NCI-H226 (cell line): ENCODE measurements around the gene EEA1.
"Not testable (repeated sequence)": the region's sequence is repeated elsewhere in the genome, so short reads cannot be mapped to it uniquely, and the experiment has no call there.

Experiments
- DNase-seq: peaks from one replicate; pipeline ENCODE4 v3.0.0-alpha.2; 2015

The EEA1 gene

GRCh38 chr12:92794356-92794755 is 134.7 kb downstream of the EEA1 start:
- DNase-seq, result not testable (repeated sequence)

GRCh38 chr12:92786045-92786444 is 143.1 kb downstream of the EEA1 start:
- peak; percentile 41 for DNase-seq

GRCh38 chr12:92785563-92785950 is 143.5 kb downstream of the EEA1 start:
- no peak for DNase-seq

DNA sequence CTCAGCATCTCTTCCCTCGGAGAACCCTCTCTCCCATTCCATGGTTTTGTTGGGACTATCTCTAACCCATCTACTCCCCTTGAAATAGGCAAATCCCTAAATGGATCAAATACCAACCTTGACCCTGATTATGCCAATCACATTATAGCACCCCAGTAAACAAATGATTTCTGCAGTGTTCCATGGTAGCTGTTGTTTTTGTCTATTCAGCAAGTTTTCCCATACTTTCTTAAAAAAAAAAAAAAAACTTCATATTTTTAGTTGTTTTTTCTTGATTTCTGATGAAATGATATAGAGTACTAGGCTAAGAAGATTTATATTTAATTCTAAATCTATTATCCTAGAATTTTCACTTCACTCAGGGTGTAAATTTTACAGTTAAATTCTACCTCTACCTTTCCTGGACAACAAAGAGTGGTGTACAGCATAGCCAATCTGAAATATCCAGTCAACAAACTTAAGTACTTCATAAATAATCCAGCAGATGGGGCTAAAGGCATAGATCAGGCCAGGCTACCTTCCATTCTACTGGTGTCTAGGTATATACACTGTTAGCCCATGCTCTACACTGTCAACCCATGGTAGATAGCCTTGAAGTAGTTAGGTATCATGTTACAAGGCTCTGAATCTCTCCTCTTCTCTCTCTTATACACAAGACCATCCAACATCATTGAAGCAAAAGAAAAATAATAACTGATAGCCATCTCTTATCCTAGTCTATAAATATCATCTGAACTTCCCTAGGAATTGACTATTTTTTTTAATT is 144.1 kb downstream of the EEA1 start:
- DNase-seq, result peak; percentile 60

DNA sequence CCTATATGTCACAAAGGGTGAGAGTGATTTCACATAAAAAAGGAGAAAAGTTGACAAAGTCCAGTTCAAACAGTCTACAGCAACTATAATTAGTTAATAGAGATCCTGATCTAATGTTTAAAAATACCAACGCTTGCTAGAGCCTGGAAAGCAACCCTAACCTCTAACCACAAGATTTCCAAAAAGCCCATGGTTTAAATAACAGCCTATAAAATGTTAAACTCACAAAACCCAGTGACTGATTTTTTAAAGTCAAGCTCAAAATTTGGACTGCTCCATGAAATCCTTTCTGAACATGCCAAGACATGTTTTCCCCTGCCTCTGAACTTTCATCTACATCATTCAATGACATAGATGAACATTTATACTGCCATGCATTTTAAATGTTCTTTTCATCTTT is 144.7 kb downstream of the EEA1 start:
- DNase-seq, result no peak

GRCh38 chr12:92779902-92780301 is 149.2 kb downstream of the EEA1 start:
- DNase-seq, result no peak

DNA sequence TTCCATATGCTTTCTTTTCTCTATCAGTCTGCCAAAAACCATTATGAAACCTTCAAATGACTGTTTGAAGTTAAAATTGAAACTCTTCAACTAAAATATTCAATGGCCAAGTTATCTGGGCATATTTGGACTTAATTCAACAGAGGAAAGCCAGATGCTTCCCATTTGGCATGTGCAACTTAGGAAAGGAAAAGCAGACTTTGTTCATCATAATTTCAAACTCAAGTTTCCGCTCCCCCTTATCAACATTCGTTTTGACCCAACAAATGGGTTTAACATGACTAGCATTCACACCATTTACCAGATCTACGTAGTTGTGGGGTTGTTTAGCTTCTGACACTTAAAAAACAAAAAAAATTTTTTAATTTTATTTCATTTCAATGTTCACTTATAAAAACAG is 150.6 kb downstream of the EEA1 start:
- DNase-seq, result no peak

DNA sequence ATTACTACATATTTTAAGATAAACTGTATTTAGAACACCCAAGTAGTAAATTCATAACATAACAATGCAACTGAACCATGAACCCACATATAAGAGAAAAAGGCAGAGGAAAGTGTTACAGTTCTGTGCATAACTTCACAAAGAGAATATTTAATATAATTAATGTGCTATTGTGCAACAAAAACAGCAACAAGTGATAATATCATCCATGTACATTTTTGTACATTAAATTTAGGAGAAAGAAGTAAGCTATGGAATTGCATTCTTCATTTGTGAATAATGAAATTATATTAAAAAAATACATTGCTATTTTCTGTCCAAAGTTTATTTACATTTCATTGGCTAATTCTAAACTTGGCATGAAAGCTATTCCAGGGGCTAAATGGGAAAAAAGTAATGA is 153.7 kb downstream of the EEA1 start:
- DNase-seq, result no peak

GRCh38 chr12:92771001-92771400 is 158.1 kb downstream of the EEA1 start:
- DNase-seq, result no peak

DNA sequence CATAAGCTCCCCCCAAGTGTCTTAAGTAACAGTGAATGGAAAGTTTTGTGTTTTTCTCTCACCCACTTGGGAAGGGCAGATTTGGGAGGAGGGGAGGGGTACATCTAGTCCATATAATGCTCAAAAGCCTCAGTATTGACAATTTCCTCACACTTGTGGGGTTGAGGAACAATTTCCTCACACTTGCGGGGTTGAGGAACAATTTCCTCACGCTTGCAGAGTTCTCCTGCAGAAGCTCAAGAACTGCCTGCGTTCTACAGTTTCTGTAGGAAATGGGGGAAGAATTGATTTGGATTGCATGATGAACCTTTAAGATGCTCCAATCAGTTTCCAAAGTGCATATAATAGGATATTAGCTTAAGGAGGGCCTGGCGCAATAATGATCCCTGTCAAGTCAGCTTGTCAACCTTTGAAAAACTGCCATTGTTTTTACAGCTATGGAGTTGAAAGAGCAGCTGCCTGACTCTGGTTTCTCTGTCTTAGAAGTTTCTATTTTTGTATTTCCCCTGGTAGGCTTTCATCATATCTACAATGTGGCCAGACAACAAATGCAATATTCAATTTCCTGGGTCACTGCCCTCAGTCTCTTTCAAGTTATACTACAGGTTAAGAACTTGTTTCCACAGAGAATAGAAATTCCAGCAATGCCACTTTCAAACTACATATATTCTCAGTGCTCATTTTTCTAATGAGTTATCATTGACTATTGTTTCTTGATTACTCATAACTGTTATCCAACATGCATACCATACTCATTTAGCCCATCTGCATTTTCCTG is 159.8 kb downstream of the EEA1 start:
- no peak for DNase-seq

DNA sequence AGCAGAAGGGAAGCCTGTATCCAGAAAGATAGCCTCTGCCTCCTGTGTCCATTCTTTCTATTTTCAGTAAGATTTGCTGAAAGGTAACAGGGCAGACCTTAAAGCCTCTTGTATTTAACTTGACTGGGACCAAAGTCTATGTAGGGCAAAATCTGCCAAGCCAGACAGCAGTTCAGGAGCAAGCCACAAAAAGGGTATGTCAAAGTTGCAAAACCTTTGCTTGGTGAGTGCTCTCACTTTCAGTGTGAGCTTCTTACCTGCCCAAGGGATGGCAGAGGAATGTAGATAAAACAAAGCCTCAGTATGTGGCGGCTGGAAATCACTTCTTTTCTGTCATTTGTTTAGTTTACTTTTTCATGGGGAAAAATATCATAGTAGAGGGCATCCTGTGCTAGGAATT is 163.2 kb downstream of the EEA1 start:
- DNase-seq, result no peak

- no peak for DNase-seq
Measured at GRCh38 chr12:92764831-92765230, 164.3 kb downstream of the EEA1 start.

- DNase-seq, result no peak
Measured at GRCh38 chr12:92762773-92763172, 166.3 kb downstream of the EEA1 start.

DNA sequence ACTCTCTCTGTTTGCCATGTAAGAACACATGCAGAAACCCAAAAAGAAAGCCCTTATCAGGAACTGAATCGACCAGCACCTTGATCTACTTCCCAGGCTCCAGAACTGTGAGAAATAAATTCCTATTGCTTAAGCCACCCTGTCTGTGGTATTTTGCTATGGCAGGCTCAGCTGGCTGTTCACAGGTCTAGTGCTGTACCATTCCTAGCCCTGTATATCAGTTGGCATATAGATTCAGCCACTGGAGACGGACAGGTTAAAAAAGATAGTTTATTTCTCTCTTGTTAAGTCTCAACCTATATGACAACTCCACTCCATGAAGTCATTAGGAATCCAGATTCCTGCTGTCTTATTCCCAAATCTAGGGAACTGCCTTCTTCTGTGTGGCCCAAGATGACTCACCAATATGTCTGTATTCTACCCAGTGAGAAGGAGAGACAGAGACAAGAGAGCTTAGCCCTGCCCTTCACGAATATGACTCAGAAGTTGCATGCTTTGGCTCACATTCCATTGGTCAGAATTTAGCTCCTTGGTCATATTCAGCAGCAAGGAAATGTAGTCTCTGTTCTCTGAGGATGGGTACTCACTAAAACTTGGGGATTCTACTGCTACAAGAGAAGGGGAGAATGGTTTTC is 169.3 kb downstream of the EEA1 start:
- peak; percentile 95 for DNase-seq

GRCh38 chr12:92757597-92758121 is 171.4 kb downstream of the EEA1 start:
- DNase-seq, result no peak

DNA sequence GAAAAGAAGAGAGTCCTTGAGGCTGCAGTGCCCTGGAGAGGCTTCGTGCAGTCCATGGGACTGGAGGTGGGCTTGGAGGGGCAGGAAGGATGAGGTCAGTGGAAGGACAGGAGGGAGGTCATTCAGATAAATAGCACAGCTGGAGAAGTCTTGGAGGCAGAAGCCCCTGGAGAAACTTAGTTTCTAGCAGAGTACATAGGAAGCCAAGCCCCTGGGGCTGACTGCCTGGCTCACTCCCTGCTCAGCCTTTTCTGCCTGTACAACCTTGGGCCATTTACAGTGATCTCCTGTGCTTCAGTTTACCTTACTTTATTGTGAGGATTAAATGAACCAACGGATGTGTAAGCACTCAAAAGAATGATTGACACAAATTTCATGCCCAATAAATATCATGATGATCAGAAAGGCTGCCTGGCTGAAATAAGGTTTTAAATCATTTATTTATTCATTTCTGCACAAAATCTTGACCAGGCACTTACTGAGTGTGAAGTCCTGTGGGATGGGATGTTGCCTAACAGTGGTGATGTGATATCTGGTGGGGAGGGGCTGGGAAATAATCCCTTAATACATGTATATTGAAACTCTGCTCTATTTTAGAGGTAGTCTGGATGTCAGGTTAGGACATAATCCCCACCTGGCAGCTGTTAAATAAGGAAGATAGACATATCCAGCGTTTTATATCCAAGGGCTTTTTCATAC is 172.0 kb downstream of the EEA1 start:
- no peak for DNase-seq

DNA sequence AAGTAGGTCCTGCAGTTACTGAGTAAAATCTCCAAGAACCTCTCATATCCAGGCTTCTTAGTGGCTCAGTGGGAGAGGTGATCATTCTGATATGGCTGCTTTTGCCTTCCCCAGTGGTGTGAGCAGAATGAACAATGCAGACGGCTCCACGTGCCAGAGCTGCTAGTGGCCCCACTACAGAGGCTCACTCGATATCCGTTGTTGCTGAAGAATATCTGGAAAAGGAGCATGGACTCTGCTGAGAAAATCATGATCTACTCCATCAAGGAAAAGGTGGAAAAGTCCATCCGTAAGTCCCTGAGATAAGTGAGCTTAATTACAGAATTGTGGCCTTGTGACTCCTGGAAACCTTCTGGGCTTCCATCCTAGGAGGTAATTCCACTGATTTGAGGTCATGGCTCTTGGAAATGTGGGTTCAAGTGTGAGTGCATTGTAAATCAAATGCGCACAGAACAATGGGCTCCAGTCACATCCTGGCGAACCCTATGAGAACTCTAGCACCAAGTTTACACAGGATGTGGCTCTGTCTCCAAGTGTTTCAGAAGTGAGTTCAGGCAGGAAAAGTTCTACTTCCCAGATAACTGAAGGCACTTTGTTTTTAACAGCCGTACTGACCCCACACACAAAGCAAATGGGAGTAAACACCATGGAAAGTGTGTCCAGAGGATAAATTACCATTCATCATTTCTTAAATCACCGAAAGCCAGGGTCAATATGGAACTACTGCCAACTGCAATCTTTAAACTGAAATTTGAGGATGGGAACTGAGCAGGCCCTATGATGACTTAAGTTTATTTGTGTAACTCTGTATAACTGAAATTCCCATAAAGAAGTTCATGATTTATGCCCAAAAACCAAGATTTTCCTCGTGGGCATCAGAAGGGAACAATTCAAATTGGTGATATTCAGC is 174.9 kb downstream of the EEA1 start:
- DNase-seq, result no peak

DNA sequence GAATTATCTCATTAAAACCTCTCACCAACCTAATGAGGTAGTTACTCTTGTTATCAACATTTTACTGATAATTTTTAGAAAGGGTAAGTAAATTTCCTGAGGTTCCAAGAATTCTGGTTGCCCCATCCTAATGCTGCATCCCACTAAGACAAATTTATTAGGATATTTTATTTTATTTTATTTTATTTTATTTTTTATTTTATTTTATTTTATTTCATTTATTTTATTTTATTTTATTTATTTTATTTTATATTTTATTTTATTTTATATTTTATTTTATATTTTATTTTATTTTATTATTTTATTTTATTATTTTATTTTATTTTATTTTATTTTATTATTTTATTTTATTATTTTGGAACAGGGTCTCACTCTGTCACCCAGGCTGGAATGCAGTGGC is 179.4 kb downstream of the EEA1 start:
- DNase-seq, result not testable (repeated sequence)

GRCh38 chr12:92747151-92747550 is 181.9 kb downstream of the EEA1 start:
- no peak for DNase-seq

GRCh38 chr12:92745856-92746550 is 183.1 kb downstream of the EEA1 start:
- DNase-seq, result peak; percentile 94

DNA sequence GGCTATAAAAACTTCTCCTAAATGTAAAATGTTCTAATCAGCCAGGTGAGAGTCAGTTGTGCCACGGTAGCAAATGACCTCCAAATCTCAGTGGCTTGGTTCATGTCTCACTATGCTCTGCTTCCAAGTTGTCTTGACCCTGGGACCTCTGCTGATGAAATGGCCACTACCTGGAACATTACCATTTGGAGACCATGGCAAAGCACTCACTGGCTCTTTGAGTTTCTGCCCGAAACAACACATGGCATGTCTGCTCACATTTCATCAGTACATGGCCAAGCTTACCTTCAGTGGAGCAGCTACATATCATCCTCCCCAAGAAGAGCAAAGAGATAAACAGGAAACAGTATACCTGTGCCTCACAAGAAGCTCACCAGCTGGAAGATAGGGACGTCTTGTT is 186.1 kb downstream of the EEA1 start:
- no peak for DNase-seq
